Measurements from ENCODE around the gene MLF2.

MLF2 gene

DNA sequence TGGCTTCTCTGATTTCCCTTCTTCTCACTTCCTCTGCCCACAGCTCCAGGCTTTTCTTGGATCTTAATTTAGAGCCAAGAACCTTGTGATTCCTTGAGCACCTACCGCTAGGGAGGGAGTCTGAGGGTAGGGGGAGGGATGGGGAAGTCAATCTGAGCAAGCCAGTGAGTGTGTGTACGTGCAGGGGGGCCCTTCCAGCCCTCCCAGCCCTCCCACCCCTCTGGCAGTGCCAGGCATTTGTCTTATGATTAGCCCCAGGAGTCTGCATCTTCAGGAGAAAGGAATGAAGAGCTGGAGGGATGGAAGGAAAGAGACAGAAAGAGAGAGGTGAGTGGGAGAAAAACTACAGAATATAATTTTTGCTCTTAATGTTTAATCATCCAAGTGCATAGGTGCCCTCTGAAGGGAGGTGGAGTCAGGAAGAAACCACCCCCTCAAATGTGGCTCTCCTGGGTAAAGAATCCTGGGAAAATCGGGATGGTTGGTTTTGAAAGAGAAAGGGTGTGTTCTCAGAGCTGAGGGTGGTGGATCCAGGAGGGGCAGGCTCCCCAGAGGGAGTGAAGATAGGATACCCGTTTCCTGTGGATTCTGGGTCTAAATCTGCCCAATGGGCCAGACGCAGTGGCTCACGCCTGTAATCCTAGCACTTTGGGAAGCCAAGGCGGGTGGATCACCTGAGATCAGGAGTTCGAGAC is 54.4 kb downstream of the MLF2 start:
- TF ChIP-seq, protein P1, sequence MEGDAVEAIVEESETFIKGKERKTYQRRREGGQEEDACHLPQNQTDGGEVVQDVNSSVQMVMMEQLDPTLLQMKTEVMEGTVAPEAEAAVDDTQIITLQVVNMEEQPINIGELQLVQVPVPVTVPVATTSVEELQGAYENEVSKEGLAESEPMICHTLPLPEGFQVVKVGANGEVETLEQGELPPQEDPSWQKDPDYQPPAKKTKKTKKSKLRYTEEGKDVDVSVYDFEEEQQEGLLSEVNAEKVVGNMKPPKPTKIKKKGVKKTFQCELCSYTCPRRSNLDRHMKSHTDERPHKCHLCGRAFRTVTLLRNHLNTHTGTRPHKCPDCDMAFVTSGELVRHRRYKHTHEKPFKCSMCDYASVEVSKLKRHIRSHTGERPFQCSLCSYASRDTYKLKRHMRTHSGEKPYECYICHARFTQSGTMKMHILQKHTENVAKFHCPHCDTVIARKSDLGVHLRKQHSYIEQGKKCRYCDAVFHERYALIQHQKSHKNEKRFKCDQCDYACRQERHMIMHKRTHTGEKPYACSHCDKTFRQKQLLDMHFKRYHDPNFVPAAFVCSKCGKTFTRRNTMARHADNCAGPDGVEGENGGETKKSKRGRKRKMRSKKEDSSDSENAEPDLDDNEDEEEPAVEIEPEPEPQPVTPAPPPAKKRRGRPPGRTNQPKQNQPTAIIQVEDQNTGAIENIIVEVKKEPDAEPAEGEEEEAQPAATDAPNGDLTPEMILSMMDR (IDR thresholded peaks at IDR 0.05; ENCODE audit: low read depth, low read length) = no peak
- TF ChIP-seq MYC (IDR thresholded peaks at IDR 0.05; ENCODE audit: low read depth, low read length) (no peak), POLR2A (IDR thresholded peaks at IDR 0.05; ENCODE audit: extremely low read depth, insufficient read length) (no peak), MAX (IDR thresholded peaks at IDR 0.05; ENCODE audit: low read depth, low read length) (no peak)
- no peak for DNase-seq (ENCODE audit: low read depth)
- H3K4me3 ChIP-seq (ENCODE audit: low read depth, low read length) = no peak overlapping the region
